Measurements from ENCODE around the gene DDI1.
"Not testable (repeated sequence)": the region's sequence is repeated elsewhere in the genome, so short reads cannot be mapped to it uniquely, and the experiment has no call there.

DDI1 gene

GRCh38 chr11:104036995-104037394 lies 555 bp downstream of the DDI1 start:
- in situ Hi-C loops (cut with HindIII; ENCODE audit: low sequenced_read_pairs) = no loop called here

DNA sequence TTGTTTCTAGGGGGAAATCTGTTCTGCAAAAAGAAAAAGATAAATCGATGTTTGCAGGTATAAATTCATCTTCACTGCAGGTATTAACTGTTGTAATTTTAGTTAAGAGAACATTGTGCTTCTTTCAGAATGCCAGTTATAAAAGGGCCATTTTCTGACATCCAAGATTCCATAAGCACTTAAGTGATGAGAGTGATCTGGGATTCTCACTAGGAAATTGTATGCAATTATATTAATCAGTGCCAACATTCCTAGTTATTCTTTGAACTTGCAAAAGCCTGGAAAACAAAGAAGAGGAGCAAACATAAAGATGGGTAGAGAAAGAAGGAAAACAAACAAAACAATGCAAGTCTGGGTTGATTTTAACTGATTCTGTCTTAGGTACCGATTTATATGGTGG lies 5.4 kb downstream of the DDI1 start:
- in situ Hi-C loops (cut with HindIII; ENCODE audit: low sequenced_read_pairs) = no loop called here

- in situ Hi-C loops (cut with HindIII; ENCODE audit: low sequenced_read_pairs) = no loop called here
These were observed 6.7 kb downstream of the DDI1 start for GRCh38 chr11:104043142-104043541.

DNA sequence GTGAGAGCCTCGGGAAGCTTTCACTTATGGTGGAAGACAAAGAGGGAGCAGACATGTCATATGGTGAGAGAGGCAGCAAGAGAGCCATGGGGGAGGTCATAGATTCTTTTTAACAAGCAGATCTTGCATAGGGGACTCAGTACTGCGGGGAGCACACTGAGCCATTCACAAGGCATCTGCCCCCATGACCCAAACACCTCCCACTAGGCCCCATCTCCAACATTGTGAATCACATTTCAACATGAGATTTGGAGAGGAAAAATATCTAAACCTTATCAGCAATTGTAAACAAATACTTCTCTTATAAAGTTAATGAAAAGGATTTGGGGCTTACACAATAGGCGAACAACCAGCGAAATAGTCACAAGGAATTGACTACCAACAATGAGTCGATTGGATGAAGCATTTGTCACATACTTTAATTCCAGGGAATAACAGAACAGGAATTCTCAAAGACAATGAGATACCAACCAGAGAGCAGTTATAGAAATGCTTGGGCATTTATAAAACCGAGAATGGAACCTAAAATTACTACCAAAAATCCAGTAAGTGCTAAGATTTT lies 7.3 kb downstream of the DDI1 start:
- in situ Hi-C loops (cut with HindIII; ENCODE audit: low sequenced_read_pairs) = no loop called here

DNA sequence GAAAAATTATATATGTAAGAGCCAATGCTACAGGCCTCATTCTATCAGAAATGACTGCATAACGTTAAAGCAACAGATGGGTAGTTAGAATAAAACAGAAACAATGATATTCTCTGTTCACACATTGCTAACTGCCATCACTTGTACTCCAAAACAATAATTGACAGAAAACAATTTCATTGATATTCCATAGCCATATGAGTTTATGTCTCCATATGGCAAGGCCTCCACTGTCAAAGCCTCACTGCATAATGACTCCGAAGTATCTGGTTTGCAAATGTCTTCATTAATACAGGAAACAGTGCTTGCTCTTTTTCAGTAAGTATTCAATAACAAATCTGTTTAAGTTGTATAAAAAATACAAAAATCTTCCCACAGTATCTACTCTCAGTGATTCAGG lies 9.9 kb downstream of the DDI1 start:
- in situ Hi-C loops (cut with HindIII; ENCODE audit: low sequenced_read_pairs) = no loop called here

GRCh38 chr11:104046858-104047257 lies 10.4 kb downstream of the DDI1 start:
- in situ Hi-C loops (cut with HindIII; ENCODE audit: low sequenced_read_pairs) = not testable (repeated sequence)

GRCh38 chr11:104049116-104049515 lies 12.7 kb downstream of the DDI1 start:
- in situ Hi-C loops (cut with HindIII; ENCODE audit: low sequenced_read_pairs) = no loop called here

- in situ Hi-C loops (cut with HindIII; ENCODE audit: low sequenced_read_pairs) = no loop called here
These were observed 15.3 kb downstream of the DDI1 start for GRCh38 chr11:104051778-104052177.

DNA sequence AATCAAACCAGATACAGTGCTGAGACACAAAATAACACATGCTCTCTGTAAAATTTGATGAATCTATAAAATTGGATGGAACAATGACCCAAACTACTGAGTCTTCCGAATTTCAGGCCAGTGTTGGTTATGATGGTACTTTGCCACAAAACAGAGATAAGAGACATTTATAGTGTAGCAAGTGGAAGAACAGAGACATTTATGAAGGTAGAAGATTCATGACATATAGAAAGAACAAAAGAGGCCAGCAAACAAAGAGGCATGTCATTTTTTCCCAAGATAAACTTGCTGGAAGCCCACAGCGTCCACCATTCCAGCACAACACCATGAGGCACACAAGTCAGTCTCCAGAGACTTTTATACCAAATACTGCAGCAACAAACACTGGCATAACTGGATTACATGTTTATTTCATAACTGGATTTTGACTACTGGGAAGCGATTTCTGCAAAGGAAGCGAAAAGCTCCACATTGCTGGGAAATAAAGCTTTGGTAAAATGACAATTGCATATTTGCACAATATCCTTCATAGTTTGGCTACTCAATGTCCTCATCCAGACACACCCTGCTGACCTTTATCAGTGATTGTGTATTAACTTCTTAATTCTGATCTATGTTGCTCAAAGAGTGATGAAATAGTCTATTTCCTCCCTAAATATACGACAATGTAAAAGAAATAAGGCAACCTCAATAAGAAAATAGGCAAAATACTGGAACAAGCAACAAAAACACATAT lies 17.5 kb downstream of the DDI1 start:
- in situ Hi-C loops (cut with HindIII; ENCODE audit: low sequenced_read_pairs) = no loop called here

DNA sequence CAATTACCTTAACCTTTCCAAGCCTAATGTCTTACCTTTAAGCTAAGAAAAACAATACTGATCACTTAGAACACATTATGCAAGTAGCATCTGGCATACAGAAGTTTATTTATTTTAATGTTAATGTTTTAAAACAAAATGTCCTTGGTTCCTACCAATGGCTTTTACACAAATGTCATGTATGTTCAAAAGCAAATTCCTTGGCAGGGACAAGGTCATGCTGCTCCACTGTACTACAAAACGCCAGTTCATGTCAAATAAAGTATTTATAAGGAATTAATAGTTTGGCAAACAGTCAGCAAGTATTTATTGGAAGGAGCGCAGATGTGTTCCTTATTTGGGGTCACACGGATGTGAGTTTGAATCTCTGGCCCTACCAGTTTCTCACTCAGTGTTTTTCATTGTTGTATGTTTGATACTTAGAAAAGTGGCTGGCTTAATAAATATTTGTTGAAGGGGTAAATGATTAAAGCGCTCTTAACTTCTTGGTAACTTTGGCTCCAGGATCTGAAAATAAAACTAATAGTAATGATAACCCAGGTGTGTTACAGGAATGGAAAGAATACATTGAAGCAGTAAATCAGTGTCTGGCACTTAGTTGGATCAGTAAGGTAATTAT lies 18.6 kb downstream of the DDI1 start:
- in situ Hi-C loops (cut with HindIII; ENCODE audit: low sequenced_read_pairs) = no loop called here

GRCh38 chr11:104055596-104055995 lies 19.2 kb downstream of the DDI1 start:
- in situ Hi-C loops (cut with HindIII; ENCODE audit: low sequenced_read_pairs) = no loop called here

DNA sequence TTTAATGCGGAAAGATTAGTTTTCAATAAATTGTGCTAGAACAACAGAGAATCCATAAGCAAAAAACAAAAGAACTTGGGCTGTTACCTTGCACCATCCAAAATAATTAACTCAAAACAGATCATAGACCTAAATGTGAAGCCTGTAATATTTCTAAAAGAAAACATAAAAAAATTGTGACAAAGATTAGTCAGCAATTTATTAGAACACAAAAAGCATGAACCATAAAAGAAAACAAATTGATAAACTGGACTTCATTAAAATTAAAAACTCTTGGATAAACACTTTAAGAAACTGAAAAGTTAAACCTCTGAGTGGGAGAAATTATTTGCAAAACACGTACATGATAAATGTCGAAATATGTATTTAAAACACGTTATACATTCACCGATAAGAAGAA lies 21.5 kb downstream of the DDI1 start:
- in situ Hi-C loops (cut with HindIII; ENCODE audit: low sequenced_read_pairs) = no loop called here

- in situ Hi-C loops (cut with HindIII; ENCODE audit: low sequenced_read_pairs) = no loop called here
These were observed 22.2 kb downstream of the DDI1 start for GRCh38 chr11:104058680-104059079.

- in situ Hi-C loops (cut with HindIII; ENCODE audit: low sequenced_read_pairs) = no loop called here
These were observed 23.8 kb downstream of the DDI1 start for GRCh38 chr11:104060004-104060794.

GRCh38 chr11:104060820-104061219 lies 24.4 kb downstream of the DDI1 start:
- in situ Hi-C loops (cut with HindIII; ENCODE audit: low sequenced_read_pairs) = no loop called here

DNA sequence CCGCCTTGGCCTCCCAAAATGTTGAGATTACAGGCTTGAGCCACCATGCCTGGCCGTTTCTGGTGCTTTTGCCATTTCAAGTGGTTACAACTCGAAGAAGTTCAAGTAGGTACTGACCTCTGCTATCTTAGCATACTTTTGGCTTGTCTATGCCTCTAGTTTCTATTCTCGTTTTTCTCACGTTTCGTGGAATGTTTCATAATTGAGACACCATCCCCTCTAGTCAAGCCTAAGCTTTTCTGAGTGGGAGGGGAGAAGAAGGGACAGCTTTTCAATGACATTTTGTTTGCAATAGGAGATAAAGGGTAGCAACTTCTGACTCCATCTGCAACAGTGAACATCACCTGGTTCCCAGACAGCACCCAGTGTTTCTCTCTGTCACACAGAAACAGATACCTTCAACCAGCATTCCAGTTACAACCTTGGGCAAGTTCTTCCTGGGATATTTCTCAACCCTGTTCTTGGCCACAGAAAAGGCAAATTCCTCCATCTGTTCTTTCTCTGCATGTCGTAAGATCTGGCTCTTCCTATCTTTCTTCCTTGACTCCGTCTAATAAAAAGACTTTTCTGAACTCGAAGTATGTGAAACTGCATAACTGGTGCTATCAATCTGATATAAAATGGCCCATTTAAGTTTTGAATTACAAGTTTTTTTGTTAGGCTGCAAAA lies 25.5 kb downstream of the DDI1 start:
- in situ Hi-C loops (cut with HindIII; ENCODE audit: low sequenced_read_pairs) = no loop called here

DNA sequence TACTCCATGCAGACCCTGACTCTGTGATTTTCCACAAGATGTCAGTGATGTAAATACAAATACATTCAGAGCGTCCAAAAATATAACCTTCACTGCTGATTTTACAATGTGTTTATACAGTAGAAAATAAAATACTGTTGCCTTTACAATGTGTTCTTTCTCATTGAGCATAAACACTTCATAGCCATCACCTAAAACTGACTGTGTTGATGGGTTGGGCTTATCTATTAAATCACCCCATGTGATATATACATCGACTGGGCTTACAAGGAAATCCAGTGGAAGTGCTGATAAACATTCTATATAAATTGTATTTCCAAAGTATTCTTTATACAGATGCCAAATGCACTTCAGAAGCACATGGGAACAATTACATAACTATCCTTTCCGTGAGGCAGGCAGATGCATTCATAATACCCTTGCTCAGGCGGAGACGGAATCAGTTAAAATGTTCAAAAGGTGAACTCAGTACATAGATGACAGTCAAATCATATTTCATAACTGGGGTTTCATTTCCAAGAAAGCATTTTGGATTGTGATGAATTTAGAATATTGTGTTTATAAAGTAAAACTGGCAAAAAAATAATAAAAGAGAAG lies 27.7 kb downstream of the DDI1 start:
- in situ Hi-C loops (cut with HindIII; ENCODE audit: low sequenced_read_pairs) = no loop called here

GRCh38 chr11:104067534-104067933 lies 31.1 kb downstream of the DDI1 start:
- in situ Hi-C loops (cut with HindIII; ENCODE audit: low sequenced_read_pairs) = no loop called here

DNA sequence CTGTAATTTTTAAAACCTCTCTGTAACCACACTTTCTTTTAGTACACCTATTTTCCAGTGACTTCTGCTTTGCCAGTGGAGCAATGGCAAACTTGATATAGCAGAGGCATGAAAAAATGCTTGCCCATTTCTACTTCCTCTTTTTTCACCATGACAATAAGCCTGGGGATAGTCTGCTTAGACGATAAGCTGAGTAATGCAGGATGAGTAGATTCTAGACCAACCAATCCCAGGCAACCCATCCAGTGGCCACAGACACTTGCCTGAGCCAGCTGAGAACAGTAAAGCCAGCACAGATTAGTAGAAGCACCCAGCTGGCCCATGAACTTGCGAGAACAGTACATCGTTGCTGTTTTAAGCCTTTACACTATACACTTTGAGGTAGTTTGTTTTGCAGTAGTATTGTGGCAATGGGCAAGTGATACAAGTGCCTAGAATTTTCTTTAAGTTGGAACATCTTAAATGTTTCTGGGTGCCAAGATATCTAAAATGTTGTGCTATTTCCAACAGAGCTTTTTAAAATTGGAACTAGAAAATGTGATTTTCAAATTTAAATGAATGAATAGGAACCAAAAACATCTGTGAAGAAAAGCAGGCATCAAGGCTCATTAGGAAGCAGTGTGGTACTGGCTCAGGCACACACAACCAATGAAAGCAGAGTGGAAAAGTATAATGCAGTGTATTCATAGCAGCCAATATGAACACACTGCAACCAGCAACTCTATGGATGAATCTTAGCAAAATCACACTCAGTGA lies 37.7 kb downstream of the DDI1 start:
- in situ Hi-C loops (cut with HindIII; ENCODE audit: low sequenced_read_pairs) = no loop called here

- in situ Hi-C loops (cut with HindIII; ENCODE audit: low sequenced_read_pairs) = no loop called here
These were observed 38.7 kb downstream of the DDI1 start for GRCh38 chr11:104075091-104075490.

All from DLD1 (cell line).